NCI-H2171 treated with DMSO at 0.1 percent for 48 hours (cell line): ENCODE data around the gene CTAGE4.
"Not testable (repeated sequence)": the region's sequence is repeated elsewhere in the genome, so short reads cannot be mapped to it uniquely, and the experiment has no call there.

ENCODE experiments used
- DNase-seq: peaks from one replicate; lab custom pipeline; 2025; lab: John Stamatoyannopoulos, UW

The CTAGE4 gene

DNA sequence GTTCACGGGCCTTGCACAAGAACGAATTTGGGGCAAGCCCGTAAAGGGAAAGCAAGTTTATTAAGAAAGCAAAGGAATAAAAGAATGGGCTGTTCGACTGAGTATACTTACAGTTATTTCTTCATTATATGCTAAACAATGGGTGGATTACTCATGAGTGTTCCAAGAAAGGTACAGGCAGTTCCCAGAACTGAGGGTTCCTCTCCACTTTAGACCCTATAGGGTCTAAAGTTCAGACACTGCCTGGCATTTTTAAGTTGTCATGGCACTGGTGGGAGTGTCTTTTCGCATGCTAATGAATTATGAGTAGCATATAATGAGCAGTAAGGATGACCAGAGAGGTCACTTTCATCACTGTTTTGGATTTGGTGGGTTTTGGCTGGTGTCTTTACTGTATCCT is 22.0 kb downstream of the CTAGE4 start:
- not testable (repeated sequence) for DNase-seq

DNA sequence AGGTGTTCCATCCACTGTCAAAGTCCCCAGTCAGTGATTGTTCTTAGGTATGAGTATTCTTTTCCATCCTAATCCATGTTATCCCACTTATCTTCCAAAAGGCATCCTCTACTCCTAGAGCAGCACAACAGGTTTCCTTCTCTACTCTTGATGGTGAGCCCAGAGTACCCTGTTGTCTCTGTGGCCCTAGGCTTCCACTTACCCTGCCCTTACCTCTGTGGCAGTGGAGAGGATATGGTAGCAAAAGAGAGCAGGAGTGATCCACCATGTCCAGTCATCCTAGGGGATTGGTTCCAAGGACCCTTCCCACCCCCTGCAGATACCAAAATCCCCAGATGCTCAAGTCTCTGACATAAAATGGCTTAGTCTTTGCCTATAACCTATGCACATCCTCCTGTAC is 33.9 kb downstream of the CTAGE4 start:
- not testable (repeated sequence) for DNase-seq

DNA sequence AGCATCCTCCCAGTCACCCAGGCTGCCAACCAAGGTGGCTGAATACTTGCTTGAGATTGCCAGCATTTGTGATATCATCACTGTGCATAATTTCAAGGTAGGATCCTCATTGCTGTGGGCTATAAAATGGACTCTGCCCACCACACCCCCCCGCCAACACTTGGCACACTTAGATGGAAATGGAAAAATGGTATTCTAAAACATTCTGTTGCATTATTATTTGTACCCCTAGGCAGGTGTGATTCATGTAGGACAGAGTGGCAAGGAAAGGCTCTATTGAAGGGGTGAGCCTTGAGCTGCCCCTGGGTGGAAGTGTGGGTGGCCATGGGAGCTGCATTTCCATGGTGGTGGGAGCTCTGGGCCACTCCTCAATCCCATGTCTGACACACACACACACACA is 35.3 kb downstream of the CTAGE4 start:
- DNase-seq: not testable (repeated sequence)

DNA sequence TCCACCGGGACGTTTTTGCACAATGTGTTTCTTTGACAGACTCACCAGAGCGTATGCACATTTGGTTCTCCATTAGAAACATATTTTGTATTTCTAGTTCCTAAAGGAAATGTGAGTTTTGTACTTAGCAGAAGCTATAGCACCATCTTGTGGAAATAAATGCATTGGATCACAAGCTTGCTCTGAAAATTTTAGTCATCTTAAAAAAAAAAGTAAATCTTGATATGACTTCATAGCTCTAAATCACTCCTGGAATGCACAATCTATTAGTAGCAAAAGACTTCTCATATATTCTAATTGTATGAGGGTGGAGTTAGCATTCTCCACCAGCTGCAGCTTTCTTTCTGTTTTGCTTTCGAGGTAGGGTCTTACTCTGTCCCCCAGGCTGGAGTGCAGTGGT is 35.9 kb downstream of the CTAGE4 start:
- not testable (repeated sequence) for DNase-seq

DNA sequence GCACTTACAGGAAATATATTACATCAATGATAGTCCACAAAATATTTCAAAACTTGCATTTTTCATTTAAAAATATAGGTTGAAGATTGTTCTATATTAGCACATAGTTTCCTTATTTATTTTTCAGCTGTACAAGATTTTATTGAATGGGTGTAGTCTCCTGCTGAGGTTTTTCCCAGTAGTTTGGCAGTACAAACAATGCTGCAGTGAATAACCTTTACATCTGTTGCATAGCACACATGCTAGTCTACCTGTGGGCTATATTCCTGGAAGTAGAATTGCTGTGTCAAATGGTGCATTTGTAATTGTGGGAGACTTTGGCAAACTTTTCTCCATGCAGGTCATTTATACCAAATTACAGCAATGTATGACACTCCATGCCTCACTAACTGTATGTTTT is 37.3 kb downstream of the CTAGE4 start:
- DNase-seq: not testable (repeated sequence)

DNA sequence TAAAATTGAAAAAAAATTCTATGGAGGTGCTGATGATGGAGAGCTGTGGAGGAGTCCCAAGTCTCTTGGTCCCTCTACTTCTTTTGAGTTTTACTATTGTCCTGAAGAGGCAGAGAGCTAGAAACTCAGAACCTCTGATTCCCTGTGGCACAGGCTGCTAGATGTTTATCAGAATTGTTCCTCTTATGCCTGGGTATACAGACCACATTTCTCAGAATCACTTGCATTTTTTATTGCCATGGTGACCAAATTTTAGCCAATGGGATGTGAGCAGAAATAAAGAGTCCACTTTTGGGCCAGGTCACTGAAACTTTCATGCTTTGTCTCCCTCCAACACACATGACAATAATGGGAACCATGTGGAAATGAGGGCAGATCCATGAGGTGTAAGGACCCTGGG is 40.4 kb downstream of the CTAGE4 start:
- not testable (repeated sequence) for DNase-seq

DNA sequence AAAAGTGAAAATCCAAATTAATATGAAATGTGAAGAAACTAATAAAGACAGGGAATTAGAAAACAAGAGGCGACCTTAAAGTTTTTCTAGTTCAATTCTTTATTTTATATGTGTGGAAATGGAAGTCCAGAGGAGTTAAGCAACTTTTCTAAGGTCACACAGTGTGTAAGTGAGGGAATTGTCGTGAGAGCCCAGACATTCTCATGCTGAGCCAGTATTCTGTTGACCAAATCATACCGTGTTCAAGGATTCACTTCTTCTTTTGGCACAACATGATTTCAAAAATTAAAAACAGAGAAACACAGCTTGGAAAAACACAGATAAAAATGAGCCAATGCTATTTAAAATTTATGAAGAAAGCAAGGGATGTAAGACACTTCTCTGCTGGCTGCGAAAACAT is 43.6 kb downstream of the CTAGE4 start:
- DNase-seq: not testable (repeated sequence)

DNA sequence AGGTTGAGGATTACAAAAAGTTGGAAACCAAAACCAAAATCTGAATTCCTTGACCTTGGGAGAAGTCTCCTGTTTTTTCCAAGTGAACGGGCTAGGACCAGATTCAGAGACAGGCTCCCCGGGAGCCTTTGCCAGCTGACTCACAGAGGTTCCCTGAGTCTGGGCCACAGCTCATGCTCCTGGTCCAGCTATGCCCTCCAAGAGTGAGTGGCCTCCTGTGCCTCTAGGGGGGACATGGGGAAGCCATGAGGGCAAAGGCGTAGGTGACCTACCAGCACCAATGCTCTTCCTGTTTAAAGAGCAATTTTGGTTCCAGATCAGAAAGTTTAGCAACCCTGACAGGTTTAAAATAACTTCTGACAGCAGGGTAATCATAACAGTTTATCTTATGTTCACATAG is 45.5 kb downstream of the CTAGE4 start:
- not testable (repeated sequence) for DNase-seq

DNA sequence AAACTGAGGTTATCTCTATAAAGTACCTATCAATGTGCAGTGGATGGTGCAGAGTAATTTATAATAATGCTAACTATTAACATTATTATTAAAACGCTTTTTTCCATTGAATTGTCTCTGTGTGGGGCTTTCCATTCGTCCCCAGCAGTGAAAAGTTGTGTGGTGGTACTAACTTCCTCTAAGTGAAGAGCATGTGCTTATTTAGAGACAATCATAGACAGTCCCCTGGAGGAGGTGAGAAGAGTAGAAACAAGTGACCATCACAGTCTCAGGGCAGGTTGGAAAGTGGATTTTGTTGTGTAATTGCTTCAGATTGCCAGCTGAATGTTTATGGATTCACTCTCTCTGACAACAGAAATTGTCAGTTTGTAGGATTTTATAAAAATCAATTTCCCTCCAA is 47.8 kb downstream of the CTAGE4 start:
- DNase-seq: not testable (repeated sequence)

DNA sequence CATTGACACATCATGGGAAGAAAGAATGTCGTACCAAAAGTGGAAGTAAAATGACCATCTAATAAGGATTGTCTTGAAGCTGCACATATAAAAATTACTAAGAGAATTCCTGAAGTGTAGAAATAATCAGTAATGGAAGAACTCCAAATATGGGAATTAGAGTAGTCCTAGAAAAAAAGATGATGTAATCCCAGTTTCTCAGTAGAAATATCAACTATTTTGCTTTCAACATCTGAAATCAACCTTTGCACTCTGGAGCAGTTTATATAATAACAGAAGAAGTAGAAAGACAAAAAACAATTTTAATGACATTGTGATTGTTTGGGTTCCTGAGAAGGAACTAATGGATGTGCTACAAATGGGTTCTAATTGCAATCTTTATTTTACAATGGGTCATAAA is 49.8 kb downstream of the CTAGE4 start:
- DNase-seq: not testable (repeated sequence)
